NCI-H69 (cell line): Measurements from ENCODE around the gene PSMB8.
"Not testable (repeated sequence)": the region's sequence is repeated elsewhere in the genome, so short reads cannot be mapped to it uniquely, and the experiment has no call there.

Experiments used
- DNase-seq: peaks from one replicate; lab custom pipeline; 2025; lab: John Stamatoyannopoulos, UW

Gene PSMB8

GRCh38 chr6:32843979-32844838, at the start of gene PSMB8:
Gene PSMB8 (minus strand): TSS chr6:32844047. CDS start chr6:32843996, 51 bp downstream.
- peak; percentile 95 for DNase-seq

- DNase-seq: no peak
Measured at GRCh38 chr6:32890831-32891230, 47.0 kb upstream of the PSMB8 start.

- DNase-seq: no peak
Measured at GRCh38 chr6:32889533-32889932, 45.7 kb upstream of the PSMB8 start.

GRCh38 chr6:32888576-32888975, 44.7 kb upstream of the PSMB8 start:
- no peak for DNase-seq

DNA sequence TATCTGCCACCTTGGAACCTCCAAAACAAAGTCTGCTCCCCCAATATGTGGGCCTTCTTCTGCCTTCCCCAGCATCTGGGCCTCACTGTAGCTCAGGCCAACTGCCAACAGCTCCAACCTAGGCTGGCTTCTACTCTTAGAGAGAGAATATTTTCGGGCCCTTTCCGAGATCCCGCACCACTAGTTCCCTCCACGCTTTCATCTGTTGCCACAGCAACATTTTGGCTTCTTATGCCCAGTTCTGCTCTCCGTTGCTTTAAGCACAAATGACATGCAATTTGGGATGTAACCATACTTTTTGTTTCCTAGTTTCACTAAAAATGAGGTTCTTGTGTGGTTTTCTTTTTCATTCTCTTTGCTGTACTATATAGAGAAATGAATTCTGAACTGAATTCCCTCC, 43.8 kb upstream of the PSMB8 start:
- DNase-seq: no peak

GRCh38 chr6:32886681-32887383, 43.0 kb upstream of the PSMB8 start:
- peak; percentile 57 for DNase-seq

- peak; percentile 80 for DNase-seq
Measured at GRCh38 chr6:32885698-32886286, 41.9 kb upstream of the PSMB8 start.

DNA sequence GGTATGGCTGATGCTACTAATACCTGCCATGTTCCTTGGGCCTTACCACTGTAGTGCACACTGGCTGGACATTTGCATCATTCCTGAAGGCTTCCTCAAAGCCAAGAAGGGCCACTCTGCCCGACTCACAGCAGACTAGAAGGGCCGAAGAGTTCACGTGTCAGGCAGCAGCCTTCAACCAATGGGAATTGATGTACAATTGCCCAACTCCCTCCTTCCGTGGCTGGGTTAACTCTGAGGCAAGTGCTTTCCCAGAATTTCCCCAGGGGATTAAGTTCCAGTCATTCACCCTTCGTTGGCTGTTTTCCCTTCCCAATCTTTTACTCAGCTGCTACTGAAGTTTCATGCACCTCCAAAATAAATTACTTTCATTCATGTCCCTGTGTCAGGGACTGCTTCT, 39.9 kb upstream of the PSMB8 start:
- DNase-seq: peak; percentile 8

DNA sequence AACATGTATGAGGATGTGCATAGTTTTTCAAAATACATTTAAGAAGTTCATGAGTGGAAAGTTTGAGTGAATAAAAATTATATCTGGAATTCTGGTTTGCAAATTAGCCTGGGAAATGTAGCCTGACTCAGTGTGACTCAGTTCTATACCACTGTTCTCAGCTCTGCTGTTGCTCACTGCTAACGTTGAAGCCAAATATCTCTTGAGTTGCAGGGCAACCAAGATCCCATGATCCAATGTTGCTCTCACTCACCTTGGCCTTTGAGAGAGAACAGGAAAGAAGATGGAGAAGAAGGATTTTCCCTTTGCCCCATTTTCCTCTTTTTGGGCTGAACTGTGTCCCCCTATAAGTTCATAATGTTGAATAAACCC, 39.0 kb upstream of the PSMB8 start:
- DNase-seq: no peak

DNA sequence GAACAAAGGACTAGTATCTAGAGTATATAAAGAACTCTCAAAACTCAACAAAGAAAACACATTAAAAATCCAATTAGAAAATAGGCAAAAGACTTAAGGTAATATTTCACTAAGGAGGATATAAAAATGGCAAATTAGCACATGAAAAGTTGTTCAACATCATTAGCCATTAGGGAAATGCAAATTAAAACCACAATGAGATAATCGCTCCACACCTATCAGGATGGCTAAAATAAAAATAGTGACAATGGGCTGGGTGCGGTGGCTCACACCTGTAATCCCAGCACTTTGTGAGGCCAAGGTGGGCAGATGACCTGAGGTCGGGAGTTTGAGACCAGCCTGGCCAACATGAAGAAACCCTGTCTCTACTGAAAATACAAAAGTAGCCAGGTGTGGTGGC, 37.1 kb upstream of the PSMB8 start:
- DNase-seq: not testable (repeated sequence)

GRCh38 chr6:32879691-32880090, 35.8 kb upstream of the PSMB8 start:
- DNase-seq: no peak

DNA sequence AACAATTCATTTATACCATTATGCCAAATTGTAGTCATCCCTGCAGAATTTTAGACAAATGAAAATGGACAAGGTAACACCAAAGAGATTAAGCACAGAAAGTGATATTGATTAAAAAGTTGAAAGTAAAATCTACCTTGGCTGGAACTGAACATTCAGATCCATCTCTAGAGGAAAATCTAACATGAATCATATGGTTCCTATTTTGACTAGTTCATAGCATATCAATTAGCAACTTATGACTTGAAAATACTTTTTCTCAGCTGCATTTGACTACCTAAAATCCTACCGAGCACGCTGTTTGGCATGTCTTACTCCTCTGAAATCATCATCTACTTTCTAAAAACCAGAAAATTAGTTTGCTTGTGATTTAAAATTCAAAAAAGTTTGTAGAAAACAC, 32.8 kb upstream of the PSMB8 start:
- DNase-seq: no peak

- DNase-seq: not testable (repeated sequence)
Measured at GRCh38 chr6:32873947-32874346, 30.1 kb upstream of the PSMB8 start.

DNA sequence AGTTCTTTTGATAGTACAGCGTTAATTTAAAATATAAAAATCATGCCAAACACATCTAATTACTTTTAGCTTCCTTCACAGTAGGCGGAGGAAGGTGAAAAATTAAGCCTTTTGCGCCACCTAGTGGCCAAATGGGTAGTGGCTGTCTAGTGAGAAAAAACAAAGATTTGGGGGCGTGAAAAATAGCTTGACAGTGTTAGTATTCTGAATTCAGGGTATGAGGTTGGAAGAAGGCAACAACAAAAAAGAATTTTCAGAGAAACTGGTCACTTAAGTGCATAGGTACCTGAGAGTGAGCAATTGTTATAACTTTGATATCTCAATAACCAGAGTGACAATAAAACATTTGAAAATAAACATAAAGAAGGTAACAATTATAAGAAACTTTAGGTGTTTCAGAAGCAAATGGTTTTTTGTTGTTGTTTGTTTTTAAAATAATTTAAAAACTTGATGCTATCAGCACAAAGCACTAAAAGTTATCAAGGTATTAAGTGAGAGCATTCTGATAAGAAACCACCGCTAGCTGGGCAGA, 24.5 kb upstream of the PSMB8 start:
- DNase-seq: peak; percentile 77

GRCh38 chr6:32867554-32868256, 23.9 kb upstream of the PSMB8 start:
- DNase-seq: no peak

- no peak for DNase-seq
Measured at GRCh38 chr6:32867022-32867477, 23.2 kb upstream of the PSMB8 start.

- DNase-seq: no peak
Measured at GRCh38 chr6:32865724-32866443, 22.0 kb upstream of the PSMB8 start.

- DNase-seq: no peak
Measured at GRCh38 chr6:32862725-32863124, 18.9 kb upstream of the PSMB8 start.

DNA sequence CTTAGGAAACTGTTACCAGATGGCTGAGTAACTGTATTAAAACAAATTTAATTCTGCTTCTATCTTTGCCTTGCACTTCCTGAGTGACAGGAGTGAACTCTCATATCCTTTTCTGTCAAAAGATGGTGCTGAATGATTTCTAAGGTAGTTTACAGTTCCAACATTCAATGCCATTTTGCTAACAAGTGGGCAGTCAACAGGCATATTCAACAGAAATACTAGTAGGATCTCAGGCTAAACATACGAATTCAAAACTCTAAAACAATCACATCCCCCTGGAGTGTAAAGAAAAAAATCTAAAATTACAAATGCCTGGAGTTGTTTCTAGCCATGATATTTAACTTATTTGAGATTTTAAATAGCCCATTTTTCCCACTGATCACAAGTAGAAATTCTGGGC, 16.8 kb upstream of the PSMB8 start:
- DNase-seq: no peak

DNA sequence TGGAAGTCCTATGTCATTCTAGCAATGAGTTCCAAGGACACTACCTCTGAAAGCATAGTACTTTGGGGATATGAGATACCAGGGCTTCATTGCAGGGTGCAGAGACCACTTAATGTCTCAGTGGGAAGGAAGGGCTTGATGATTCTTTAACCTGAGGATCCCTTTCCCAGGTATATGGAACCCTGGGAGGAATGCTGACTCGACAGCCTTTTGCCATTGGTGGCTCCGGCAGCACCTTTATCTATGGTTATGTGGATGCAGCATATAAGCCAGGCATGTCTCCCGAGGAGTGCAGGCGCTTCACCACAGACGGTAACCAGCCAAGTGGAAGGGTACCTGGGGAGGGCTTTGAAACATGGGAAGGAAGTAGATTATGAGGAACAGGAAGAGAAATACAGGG, 14.3 kb upstream of the PSMB8 start:
- no peak for DNase-seq

- no peak for DNase-seq
Measured at GRCh38 chr6:32857156-32857891, 13.5 kb upstream of the PSMB8 start.
